Heart right ventricle (tissue), 16 donors: Measurements from ENCODE around the gene YWHAQ. TPM values are rescaled to one million over a fixed set of nuclear protein-coding genes. Genes with fewer than 3 reads are reported as not detected.
"Not testable (repeated sequence)": the region's sequence is repeated elsewhere in the genome, so short reads cannot be mapped to it uniquely, and the experiment has no call there.

Experiments
- ATAC-seq, 8 donors: fragments of 200-7000 bp; cut with Tn5 transposase; one replicate each; pipeline ENCODE4 v1.9.1; 2020; ENCODE audit warnings: mild to moderate bottlenecking in 8 of 8, moderate library complexity in 8 of 8, moderate number of reproducible peaks in 1 of 8
- DNase-seq, 2 donors: peaks; one replicate each; pipeline ENCODE4 v3.0.0-alpha.2; 2020
- H3K27ac ChIP-seq, 10 donors: fragments of 200-600 bp; sonication (generic) in 2 of 10; one replicate each; pipeline versions ENCODE4 v1.5.0 to v1.8.0; 2020 to 2022; ENCODE audit warnings: mild to moderate bottlenecking in 3 of 10
- H3K27me3 ChIP-seq, 7 donors: fragments of 200-600 bp; one replicate each; pipeline ENCODE4 v1.8.0; 2021 to 2022; ENCODE audit warnings: mild to moderate bottlenecking in 2 of 7
- H3K36me3 ChIP-seq, 9 donors: fragments of 200-600 bp; sonication (generic) in 1 of 9; one replicate each; pipeline versions ENCODE4 v1.5.0 to v1.8.0; 2020 to 2022; ENCODE audit warnings: mild to moderate bottlenecking in 2 of 9
- H3K4me1 ChIP-seq, 9 donors: fragments of 200-600 bp; sonication (generic) in 1 of 9; one replicate each; pipeline versions ENCODE4 v1.5.0 to v1.8.0; 2020 to 2022; ENCODE audit warnings: mild to moderate bottlenecking in 4 of 9
- H3K4me3 ChIP-seq, 10 donors: fragments of 200-600 bp; sonication (generic) in 2 of 10; one replicate each; pipeline versions ENCODE4 v1.5.0 to v1.8.0; 2020 to 2022; ENCODE audit warnings: mild to moderate bottlenecking in 7 of 10, moderate library complexity in 2 of 10
- H3K9me3 ChIP-seq, 11 donors: fragments of 200-600 bp in 10 of 11; sonication (generic) in 2 of 11; one replicate each; pipeline versions ENCODE4 v1.5.0 to v1.8.0; 2013 to 2022; ENCODE audit warnings: mild to moderate bottlenecking in 2 of 11, control low read depth in 1 of 11, moderate library complexity in 1 of 11
- WGBS, 2 donors: extraction: QIAGEN DNeasy Blood & Tissue Kit; methylation state at CpG; one replicate each; pipeline ENCODE4 v1.1.7; 2013; ENCODE audit warnings: inconsistent platforms in 1 of 2; 5-methylcytosine and 5-hydroxymethylcytosine counted together
- intact Hi-C, 10 donors: fragments of 100-400 bp; cut with DNase I; formaldehyde crosslinking; loops; one replicate each; pipeline versions ENCODE4 v1.11.1 to v1.14.2; 2022
- polyA plus RNA-seq, 2 donors: library from polyadenylated mRNA; stranded (reverse); fragments of 200-250 nt; gene quantifications; one replicate each; pipeline ENCODE4 v1.2.3, GENCODE V29; 2013
- total RNA-seq, 10 donors: library from RNA; stranded (reverse); fragmentation: NEBNext Ultra II Directional in 3 of 10; extraction: Animal tissue kit (Norgen Biotek cat#: 25700) in 3 of 10; gene quantifications; one replicate each; pipeline versions ENCODE4 v1.2.1 to v1.2.4, GENCODE V29; 2021 to 2023
- TF ChIP-seq, protein P1 (sequence below), 9 donors: fragments of 200-600 bp; sonication (generic) in 2 of 9; IDR thresholded peaks; one replicate each; pipeline versions ENCODE4 v1.5.0 to v1.8.0; 2021 to 2022; ENCODE audit warnings: antibody characterized with exemption in 9 of 9, mild to moderate bottlenecking in 5 of 9, moderate library complexity in 1 of 9
- donor health status: Arrhythmogenic right ventricular cardiomyopathy.
- donor health status: ischemic (EF 13 %, LVEDD 7.1; RV severe dilation, severe dysfunction).
- donor health status: healthy with polysubstance abuse.
- donor health status: DM: no; HTN: yes; CAD: no.
- donor health status: DM: no; HTN: no; CAD: no.
- donor health status: ischemic (EF 25% LVEDD 6.9; RV normal size, moderate dysfunction).
- donor health status: ischemic (EF 25% LVEDD 5.7; RV mildly dilated, moderate dysfunction).
- donor health status: healthy.
- donor health status: DM: yes; HTN: yes; CAD: no.
- donor health status: Ischemic cardiomyopathy.
- donor health status: ischemic (EF 35%, LVEDD 5.7; RV mildly dilated, moderate dysfunction).
- donor health status: nonischemic (EF 11% LVEDD 7.7; RV severe dilation, severe dysfunction).
- donor health status: DM: yes; HTN: yes; CAD: no.
- donor health status: PGD.
- donor health status: ischemic (EF 29% LVEDD 5.4; RV normal size, mild dysfunction).
- donor health status: nonischemic (EF 23%, LVEDD 6.1; RV moderate dilation, normal function).

Gene YWHAQ
- total and polyA plus RNA-seq, 12 donors, result 62.0 to 303 (median 199) TPM

DNA sequence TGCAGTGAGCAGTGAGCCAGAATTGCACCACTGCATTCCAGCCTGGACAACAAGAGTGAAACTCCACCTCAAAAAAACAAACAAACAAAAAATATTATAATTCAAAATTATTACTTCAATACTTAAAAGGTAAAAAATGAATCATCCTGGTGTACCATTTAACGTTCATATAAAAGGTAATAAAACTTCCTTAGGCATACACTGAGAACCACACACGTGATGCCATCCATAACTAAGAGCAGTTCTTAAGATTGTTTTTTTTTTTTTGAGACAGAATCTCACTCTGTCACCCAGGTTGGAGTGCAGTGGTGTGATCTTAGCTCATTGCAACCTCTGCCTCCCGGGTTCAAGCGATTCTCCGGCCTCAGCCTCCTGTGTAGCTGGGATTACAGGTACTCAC lies 29.4 kb downstream of the YWHAQ start:
- 95 to 96% methylated on average over 5 of the region's 5 CpGs for WGBS, 2 donors
- intact Hi-C loops, result no loop called here
- peaks cover 0 to 29% (median 17%) of the 10 kb centered on the region in 11 donors for H3K9me3 ChIP-seq
- ATAC-seq (no peak), DNase-seq (no peak)
- no peaks in the 10 kb centered on the region for H3K27me3 ChIP-seq
- no peak overlapping the region for H3K27ac ChIP-seq
- TF ChIP-seq, protein P1, sequence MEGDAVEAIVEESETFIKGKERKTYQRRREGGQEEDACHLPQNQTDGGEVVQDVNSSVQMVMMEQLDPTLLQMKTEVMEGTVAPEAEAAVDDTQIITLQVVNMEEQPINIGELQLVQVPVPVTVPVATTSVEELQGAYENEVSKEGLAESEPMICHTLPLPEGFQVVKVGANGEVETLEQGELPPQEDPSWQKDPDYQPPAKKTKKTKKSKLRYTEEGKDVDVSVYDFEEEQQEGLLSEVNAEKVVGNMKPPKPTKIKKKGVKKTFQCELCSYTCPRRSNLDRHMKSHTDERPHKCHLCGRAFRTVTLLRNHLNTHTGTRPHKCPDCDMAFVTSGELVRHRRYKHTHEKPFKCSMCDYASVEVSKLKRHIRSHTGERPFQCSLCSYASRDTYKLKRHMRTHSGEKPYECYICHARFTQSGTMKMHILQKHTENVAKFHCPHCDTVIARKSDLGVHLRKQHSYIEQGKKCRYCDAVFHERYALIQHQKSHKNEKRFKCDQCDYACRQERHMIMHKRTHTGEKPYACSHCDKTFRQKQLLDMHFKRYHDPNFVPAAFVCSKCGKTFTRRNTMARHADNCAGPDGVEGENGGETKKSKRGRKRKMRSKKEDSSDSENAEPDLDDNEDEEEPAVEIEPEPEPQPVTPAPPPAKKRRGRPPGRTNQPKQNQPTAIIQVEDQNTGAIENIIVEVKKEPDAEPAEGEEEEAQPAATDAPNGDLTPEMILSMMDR (IDR thresholded peaks at IDR 0.05), result no peak
- peaks cover 0 to 9% (median 6%) of the 10 kb centered on the region in 9 donors for H3K4me1 ChIP-seq
- H3K36me3 ChIP-seq, result peaks cover 0 to 40% (median 20%) of the 10 kb centered on the region in 9 donors
- H3K4me3 ChIP-seq, result no peak overlapping the region

DNA sequence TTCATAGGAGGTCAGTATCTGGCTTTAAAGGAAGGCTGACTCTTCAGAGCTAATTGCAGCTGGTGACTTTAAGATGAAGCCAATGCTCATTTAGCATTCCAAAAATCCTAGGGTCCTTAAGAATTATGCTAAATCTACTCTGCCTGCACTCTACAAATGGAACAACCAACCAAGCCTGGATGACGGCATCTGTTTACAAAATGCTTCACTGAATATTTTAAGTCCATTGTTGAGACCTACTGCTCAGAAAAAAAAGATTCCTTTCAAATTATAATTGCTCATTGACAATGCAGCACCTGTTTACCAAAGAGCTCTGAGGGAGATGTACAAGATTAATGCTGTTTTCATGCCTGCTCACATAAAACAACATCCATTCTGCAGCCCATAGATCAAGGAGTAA lies 31.4 kb downstream of the YWHAQ start:
- no peaks in the 10 kb centered on the region for H3K27me3 ChIP-seq
- peaks cover 0 to 29% (median 17%) of the 10 kb centered on the region in 11 donors for H3K9me3 ChIP-seq
- H3K4me3 ChIP-seq, result no peak overlapping the region
- 97 to 98% methylated on average over 1 of the region's 1 CpG for WGBS, 2 donors
- ATAC-seq, result no peak
- H3K27ac ChIP-seq, result no peak overlapping the region
- no peak for DNase-seq
- H3K36me3 ChIP-seq, result peaks cover 0 to 40% (median 20%) of the 10 kb centered on the region in 9 donors
- H3K4me1 ChIP-seq, result peaks cover 2 to 28% (median 25%) of the 10 kb centered on the region in 9 donors
- intact Hi-C loops, result no loop called here
- TF ChIP-seq, protein P1 (IDR thresholded peaks at IDR 0.05), result no peak

DNA sequence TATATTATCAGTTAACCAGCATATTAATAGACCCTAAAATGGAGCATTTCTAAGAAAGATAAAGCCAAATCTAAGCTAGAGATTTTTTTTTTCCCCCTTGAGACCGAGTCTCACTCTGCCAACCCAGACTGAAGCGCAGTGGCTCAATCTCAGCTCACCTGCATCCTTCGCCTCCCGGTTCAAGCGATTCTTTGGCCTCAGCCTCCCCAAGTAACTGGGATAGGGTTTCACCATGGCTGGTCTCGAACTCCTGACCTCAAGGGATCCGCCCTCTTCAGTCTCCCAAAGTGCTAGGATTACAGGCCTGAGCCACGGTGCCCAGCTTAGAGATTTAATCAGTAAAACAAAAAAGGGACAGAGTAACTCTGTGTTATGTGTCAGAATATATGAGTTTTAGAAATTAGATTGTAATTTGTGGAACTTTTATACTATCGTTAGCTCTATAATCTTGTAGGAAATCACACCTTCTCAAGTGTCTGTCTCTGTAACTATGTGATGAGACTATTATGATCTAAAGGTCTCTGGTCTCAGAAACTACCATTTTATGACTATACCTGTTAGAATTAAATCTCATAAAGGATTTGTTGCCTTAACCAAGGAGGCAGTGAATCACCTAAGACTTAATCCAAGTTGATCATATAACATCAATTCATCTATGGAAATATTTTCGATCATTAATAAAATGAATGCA lies 34.0 kb downstream of the YWHAQ start:
- Histone ChIP-seq H3K36me3 (peaks cover 0 to 46% (median 20%) of the 10 kb centered on the region in 9 donors), H3K4me1 (peaks cover 8 to 53% (median 44%) of the 10 kb centered on the region in 9 donors), H3K4me3 (no peak overlapping the region), H3K9me3 (peaks cover 0 to 29% (median 17%) of the 10 kb centered on the region in 11 donors), H3K27me3 (no peaks in the 10 kb centered on the region), H3K27ac (peak overlapping the region in 1 of 10 donors; percentile 23)
- ATAC-seq (no peak), DNase-seq (no peak)
- intact Hi-C loops, result no loop called here
- WGBS, 2 donors, result 90 to 91% methylated on average over 10 of the region's 10 CpGs
- TF ChIP-seq, protein P1 (IDR thresholded peaks at IDR 0.05), result no peak

DNA sequence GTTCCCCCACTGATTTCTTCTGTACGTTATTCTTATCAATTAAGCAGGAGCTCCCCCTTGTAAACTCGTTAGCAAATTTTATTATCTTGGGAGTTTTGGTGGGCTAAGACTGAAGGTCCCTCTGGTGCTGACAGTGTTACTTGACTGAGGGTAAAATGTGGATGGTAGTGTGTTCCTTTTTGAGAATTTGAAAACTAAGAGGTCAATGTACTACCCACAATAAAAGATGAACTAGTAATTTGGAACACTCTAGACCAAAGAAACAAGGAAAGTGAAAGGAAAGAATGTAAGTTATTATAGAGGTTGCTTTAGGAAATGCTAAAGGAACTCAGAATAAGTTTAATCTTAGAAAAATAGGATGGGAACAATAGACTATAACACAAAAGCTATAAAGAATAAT lies 35.1 kb downstream of the YWHAQ start:
- Histone ChIP-seq H3K27ac (peak overlapping the region in 4 of 10 donors; percentile 31 to 64 (median 35)), H3K9me3 (peaks cover 0 to 24% (median 17%) of the 10 kb centered on the region in 11 donors), H3K27me3 (no peaks in the 10 kb centered on the region), H3K4me1 (peaks cover 8 to 53% (median 44%) of the 10 kb centered on the region in 9 donors), H3K4me3 (no peak overlapping the region), H3K36me3 (peaks cover 0 to 48% (median 20%) of the 10 kb centered on the region in 9 donors)
- DNase-seq (no peak), ATAC-seq (no peak)
- 25 to 37% methylated on average over 2 of the region's 2 CpGs for WGBS, 2 donors
- TF ChIP-seq, protein P1 (IDR thresholded peaks at IDR 0.05), result no peak
- intact Hi-C loops, result no loop called here

DNA sequence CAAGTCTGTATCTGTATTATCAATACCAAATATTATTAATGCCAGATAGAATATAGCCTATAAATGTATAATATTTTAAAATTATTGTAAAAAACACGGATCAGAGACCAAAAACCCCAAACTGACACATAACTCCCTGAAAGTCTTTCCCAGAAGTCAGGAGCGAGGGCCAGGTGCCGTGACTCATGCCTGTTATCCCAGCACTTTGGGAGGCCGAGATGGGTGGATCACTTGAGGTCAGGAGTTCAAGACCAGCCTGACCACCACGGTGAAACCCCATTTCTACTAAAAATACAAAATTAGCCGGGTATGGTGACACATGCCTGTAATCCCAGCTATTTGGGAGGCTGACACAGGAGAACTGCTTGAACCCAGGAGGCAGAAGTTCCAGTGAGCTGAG lies 35.5 kb downstream of the YWHAQ start:
- H3K27me3 ChIP-seq, DNase-seq, intact Hi-C loops, H3K4me3 ChIP-seq: not testable (repeated sequence)
- peak in 1 of 8 donors; percentile 21 for ATAC-seq
- Histone ChIP-seq H3K36me3 (peaks cover 0 to 48% (median 23%) of the 10 kb centered on the region in 9 donors), H3K9me3 (peaks cover 0 to 20% (median 17%) of the 10 kb centered on the region in 11 donors), H3K27ac (peak overlapping the region in 5 of 10 donors; percentile 31 to 64 (median 32)), H3K4me1 (peaks cover 8 to 53% (median 44%) of the 10 kb centered on the region in 9 donors)
- 71 to 82% methylated on average over 6 of the region's 6 CpGs for WGBS, 2 donors
